ENCODE results near the gene HNRNPLL.

The HNRNPLL gene

DNA sequence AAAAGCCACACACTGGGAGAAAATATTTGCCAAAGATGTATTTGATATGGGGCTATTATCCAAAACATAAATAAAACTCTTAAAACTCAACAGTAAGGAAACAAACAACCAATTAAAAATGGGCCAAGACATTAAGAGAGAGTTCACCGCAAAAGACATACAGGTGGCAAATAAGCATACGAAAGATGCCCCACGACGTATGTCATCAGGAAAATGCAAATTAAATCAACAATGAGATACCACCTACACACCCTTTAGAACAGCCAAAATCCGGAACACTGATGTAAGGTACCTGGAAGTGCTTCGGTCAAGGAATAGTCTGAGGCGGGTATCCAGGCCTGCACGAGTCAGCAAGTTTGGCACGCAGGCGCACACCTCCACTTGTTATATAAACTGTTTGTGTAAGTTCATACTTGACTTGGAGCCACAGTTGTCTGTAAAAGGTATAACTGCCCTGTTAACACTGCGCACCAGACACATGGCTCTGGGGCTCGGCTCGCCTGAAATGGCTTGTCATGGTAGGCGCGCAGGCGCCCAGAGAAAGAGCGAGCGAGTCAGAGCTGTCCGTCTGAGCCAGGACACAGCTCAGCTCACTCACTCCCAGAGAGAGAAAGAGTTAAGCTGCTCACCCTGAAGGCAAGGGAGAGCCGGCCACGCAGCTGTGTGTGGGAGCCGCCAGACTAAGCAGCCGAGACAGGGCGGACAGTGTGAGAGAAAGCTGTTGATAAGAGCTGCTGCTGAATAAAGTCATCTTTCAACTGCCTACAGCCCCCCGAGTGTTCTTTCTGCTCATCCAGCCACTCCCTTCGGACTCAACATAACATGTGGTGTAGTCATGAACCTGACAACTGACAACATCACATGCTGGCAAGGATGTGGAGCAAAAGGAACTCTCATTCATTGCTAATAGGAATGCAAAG lies 87.3 kb downstream of the HNRNPLL start (continued):
- peak; percentile 79 for TF ChIP-seq ZNF600 (tag by site-specific recombination; IDR thresholded peaks at IDR 0.05)
- no peak for TF ChIP-seq SP7 (tag by site-specific recombination; IDR thresholded peaks at IDR 0.05)
- no peak for TF ChIP-seq ZNF202 (tag by site-specific recombination; IDR thresholded peaks at IDR 0.05; ENCODE audit: borderline replicate concordance)
- no peak for TF ChIP-seq ZNF768 (tag by site-specific recombination; IDR thresholded peaks at IDR 0.05)
- TF ChIP-seq EGR2 (tag by site-specific recombination; IDR thresholded peaks at IDR 0.05; ENCODE audit: low read depth): 0 out of 2 replicates have a peak, but pooled peaks have one; percentile 10
- TF ChIP-seq ZXDB (tag by site-specific recombination; IDR thresholded peaks at IDR 0.05): no peak
- TF ChIP-seq, protein P1, sequence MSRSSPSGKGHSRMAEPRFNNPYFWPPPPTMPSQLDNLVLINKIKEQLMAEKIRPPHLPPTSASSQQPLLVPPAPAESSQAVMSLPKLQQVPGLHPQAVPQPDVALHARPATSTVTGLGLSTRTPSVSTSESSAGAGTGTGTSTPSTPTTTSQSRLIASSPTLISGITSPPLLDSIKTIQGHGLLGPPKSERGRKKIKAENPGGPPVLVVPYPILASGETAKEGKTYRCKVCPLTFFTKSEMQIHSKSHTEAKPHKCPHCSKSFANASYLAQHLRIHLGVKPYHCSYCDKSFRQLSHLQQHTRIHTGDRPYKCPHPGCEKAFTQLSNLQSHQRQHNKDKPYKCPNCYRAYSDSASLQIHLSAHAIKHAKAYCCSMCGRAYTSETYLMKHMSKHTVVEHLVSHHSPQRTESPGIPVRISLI (tag by site-specific recombination; IDR thresholded peaks at IDR 0.05): no peak
- TF ChIP-seq, protein P2, sequence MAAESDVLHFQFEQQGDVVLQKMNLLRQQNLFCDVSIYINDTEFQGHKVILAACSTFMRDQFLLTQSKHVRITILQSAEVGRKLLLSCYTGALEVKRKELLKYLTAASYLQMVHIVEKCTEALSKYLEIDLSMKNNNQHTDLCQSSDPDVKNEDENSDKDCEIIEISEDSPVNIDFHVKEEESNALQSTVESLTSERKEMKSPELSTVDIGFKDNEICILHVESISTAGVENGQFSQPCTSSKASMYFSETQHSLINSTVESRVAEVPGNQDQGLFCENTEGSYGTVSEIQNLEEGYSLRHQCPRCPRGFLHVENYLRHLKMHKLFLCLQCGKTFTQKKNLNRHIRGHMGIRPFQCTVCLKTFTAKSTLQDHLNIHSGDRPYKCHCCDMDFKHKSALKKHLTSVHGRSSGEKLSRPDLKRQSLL (tag by site-specific recombination; IDR thresholded peaks at IDR 0.05): no peak
- TF ChIP-seq ZBTB8A (tag by site-specific recombination; IDR thresholded peaks at IDR 0.05): peak; percentile 63
- no peak for TF ChIP-seq ZNF324 (tag by site-specific recombination; IDR thresholded peaks at IDR 0.05)
- TF ChIP-seq ZNF169 (tag by site-specific recombination; IDR thresholded peaks at IDR 0.05): no peak
- TF ChIP-seq KLF9 (tag by site-specific recombination; IDR thresholded peaks at IDR 0.05; ENCODE audit: low read depth): no peak
- no peak for TF ChIP-seq ZNF121 (tag by site-specific recombination; IDR thresholded peaks at IDR 0.05)
- no peak for TF ChIP-seq ZNF76 (tag by site-specific recombination; IDR thresholded peaks at IDR 0.05; ENCODE audit: borderline replicate concordance, low read depth)
- TF ChIP-seq, protein P3, sequence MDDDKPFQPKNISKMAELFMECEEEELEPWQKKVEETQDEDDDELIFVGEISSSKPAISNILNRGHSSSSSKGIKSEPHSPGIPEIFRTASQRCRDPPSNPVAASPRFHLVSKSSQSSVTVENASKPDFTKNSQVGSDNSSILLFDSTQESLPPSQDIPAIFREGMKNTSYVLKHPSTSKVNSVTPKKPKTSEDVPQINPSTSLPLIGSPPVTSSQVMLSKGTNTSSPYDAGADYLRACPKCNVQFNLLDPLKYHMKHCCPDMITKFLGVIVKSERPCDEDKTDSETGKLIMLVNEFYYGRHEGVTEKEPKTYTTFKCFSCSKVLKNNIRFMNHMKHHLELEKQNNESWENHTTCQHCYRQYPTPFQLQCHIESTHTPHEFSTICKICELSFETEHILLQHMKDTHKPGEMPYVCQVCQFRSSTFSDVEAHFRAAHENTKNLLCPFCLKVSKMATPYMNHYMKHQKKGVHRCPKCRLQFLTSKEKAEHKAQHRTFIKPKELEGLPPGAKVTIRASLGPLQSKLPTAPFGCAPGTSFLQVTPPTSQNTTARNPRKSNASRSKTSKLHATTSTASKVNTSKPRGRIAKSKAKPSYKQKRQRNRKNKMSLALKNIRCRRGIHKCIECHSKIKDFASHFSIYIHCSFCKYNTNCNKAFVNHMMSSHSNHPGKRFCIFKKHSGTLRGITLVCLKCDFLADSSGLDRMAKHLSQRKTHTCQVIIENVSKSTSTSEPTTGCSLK (tag by site-specific recombination; IDR thresholded peaks at IDR 0.05): no peak
- no peak for TF ChIP-seq ZNF266 (tag by site-specific recombination; IDR thresholded peaks at IDR 0.05; ENCODE audit: low read depth)
- no peak for TF ChIP-seq ZNF629 (tag by site-specific recombination; IDR thresholded peaks at IDR 0.05)
- no peak for TF ChIP-seq GLI4 (tag by site-specific recombination; IDR thresholded peaks at IDR 0.05)
- no peak for TF ChIP-seq TCF7L2 (IDR thresholded peaks at IDR 0.05; ENCODE audit: borderline replicate concordance, low read depth, low read length)
- TF ChIP-seq ZNF394 (tag by site-specific recombination; IDR thresholded peaks at IDR 0.05; ENCODE audit: borderline replicate concordance): no peak
- TF ChIP-seq, protein P4, sequence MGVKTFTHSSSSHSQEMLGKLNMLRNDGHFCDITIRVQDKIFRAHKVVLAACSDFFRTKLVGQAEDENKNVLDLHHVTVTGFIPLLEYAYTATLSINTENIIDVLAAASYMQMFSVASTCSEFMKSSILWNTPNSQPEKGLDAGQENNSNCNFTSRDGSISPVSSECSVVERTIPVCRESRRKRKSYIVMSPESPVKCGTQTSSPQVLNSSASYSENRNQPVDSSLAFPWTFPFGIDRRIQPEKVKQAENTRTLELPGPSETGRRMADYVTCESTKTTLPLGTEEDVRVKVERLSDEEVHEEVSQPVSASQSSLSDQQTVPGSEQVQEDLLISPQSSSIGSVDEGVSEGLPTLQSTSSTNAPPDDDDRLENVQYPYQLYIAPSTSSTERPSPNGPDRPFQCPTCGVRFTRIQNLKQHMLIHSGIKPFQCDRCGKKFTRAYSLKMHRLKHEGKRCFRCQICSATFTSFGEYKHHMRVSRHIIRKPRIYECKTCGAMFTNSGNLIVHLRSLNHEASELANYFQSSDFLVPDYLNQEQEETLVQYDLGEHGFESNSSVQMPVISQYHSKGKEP (tag by site-specific recombination; IDR thresholded peaks at IDR 0.05): no peak
- TF ChIP-seq WT1 (tag by site-specific recombination; IDR thresholded peaks at IDR 0.05): no peak
- TF ChIP-seq KLF16 (tag by site-specific recombination; IDR thresholded peaks at IDR 0.05): no peak
- no peak for TF ChIP-seq ZNF404 (tag by site-specific recombination; IDR thresholded peaks at IDR 0.05)
- TF ChIP-seq ZNF341 (tag by site-specific recombination; IDR thresholded peaks at IDR 0.05; ENCODE audit: low read depth): no peak; the same call in 1 of the 2 replicates
- no peak for TF ChIP-seq ZEB2 (tag by site-specific recombination; IDR thresholded peaks at IDR 0.05)
- TF ChIP-seq, protein P5, sequence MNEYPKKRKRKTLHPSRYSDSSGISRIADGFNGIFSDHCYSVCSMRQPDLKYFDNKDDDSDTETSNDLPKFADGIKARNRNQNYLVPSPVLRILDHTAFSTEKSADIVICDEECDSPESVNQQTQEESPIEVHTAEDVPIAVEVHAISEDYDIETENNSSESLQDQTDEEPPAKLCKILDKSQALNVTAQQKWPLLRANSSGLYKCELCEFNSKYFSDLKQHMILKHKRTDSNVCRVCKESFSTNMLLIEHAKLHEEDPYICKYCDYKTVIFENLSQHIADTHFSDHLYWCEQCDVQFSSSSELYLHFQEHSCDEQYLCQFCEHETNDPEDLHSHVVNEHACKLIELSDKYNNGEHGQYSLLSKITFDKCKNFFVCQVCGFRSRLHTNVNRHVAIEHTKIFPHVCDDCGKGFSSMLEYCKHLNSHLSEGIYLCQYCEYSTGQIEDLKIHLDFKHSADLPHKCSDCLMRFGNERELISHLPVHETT (tag by site-specific recombination; IDR thresholded peaks at IDR 0.05): no peak
- TF ChIP-seq ZNF155 (tag by site-specific recombination; IDR thresholded peaks at IDR 0.05): no peak
- TF ChIP-seq ZNF223 (tag by site-specific recombination; IDR thresholded peaks at IDR 0.05): no peak
- no peak for TF ChIP-seq ZNF660 (tag by site-specific recombination; IDR thresholded peaks at IDR 0.05)
- no peak for TF ChIP-seq ZNF133 (tag by site-specific recombination; IDR thresholded peaks at IDR 0.05)
- TF ChIP-seq, protein P6, sequence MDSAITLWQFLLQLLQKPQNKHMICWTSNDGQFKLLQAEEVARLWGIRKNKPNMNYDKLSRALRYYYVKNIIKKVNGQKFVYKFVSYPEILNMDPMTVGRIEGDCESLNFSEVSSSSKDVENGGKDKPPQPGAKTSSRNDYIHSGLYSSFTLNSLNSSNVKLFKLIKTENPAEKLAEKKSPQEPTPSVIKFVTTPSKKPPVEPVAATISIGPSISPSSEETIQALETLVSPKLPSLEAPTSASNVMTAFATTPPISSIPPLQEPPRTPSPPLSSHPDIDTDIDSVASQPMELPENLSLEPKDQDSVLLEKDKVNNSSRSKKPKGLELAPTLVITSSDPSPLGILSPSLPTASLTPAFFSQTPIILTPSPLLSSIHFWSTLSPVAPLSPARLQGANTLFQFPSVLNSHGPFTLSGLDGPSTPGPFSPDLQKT (IDR thresholded peaks at IDR 0.05; ENCODE audit: borderline replicate concordance, low read depth, low read length): no peak
- no peak for TF ChIP-seq REPIN1 (tag by site-specific recombination; IDR thresholded peaks at IDR 0.05; ENCODE audit: low read depth)

Measured in HEK293 (cell line).